Measurements from ENCODE around the gene VAC14.

The VAC14 gene

DNA sequence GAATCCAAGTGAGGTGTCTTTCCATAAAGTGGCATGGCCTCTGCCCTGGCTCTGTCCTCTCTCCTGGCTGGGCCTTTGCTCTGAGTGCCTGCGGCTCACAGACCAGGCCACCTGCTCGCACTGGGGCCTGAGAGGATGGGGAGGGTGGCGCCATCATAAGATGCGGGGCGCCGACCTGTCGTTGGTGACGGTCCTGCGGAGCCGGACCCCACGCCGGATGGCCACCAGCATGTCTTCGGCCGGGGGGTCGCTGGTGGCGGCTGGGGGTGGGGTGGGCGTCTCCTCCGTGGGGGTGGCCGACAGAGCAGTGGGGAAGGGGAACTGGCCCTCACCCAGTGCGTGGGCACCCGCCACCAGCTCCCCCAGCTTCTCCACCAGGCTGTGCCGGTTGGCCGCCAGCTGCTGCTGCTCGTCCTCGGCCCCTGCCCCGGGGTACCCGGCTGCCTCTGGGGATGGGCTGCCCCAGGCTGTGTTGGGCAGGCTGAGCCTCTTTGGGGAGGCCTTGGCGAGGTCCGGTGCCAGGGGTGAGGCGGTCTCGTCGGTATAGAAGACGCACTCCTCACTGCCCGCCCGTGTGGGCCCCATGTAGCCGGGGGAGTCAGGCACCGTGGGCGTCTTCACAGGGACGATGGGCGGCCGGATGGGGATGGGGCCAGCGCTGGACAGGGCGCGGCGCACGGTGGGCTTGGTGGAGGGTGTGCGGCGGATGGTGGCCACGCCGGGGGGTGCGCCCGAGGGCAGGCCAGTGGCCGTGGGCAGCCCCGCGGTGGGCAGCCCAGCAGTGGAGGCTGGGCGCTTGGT is 137.2 kb downstream of the VAC14 start:
- TF ChIP-seq CEBPB (IDR thresholded peaks at IDR 0.05), result no peak
- TF ChIP-seq, protein P1, sequence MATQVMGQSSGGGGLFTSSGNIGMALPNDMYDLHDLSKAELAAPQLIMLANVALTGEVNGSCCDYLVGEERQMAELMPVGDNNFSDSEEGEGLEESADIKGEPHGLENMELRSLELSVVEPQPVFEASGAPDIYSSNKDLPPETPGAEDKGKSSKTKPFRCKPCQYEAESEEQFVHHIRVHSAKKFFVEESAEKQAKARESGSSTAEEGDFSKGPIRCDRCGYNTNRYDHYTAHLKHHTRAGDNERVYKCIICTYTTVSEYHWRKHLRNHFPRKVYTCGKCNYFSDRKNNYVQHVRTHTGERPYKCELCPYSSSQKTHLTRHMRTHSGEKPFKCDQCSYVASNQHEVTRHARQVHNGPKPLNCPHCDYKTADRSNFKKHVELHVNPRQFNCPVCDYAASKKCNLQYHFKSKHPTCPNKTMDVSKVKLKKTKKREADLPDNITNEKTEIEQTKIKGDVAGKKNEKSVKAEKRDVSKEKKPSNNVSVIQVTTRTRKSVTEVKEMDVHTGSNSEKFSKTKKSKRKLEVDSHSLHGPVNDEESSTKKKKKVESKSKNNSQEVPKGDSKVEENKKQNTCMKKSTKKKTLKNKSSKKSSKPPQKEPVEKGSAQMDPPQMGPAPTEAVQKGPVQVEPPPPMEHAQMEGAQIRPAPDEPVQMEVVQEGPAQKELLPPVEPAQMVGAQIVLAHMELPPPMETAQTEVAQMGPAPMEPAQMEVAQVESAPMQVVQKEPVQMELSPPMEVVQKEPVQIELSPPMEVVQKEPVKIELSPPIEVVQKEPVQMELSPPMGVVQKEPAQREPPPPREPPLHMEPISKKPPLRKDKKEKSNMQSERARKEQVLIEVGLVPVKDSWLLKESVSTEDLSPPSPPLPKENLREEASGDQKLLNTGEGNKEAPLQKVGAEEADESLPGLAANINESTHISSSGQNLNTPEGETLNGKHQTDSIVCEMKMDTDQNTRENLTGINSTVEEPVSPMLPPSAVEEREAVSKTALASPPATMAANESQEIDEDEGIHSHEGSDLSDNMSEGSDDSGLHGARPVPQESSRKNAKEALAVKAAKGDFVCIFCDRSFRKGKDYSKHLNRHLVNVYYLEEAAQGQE (IDR thresholded peaks at IDR 0.05; ENCODE audit: low read depth), result no peak
- TF ChIP-seq NFIC (IDR thresholded peaks at IDR 0.05), result no peak
- TF ChIP-seq FOXM1 (IDR thresholded peaks at IDR 0.05; ENCODE audit: borderline replicate concordance, low read depth), result no peak
- no peak for TF ChIP-seq TCF12 (IDR thresholded peaks at IDR 0.05; ENCODE audit: low read depth)
- TF ChIP-seq USF1 (IDR thresholded peaks at IDR 0.05), result no peak
- TF ChIP-seq TEAD4 (IDR thresholded peaks at IDR 0.05), result no peak
- TF ChIP-seq MAX (IDR thresholded peaks at IDR 0.05), result no peak

DNA sequence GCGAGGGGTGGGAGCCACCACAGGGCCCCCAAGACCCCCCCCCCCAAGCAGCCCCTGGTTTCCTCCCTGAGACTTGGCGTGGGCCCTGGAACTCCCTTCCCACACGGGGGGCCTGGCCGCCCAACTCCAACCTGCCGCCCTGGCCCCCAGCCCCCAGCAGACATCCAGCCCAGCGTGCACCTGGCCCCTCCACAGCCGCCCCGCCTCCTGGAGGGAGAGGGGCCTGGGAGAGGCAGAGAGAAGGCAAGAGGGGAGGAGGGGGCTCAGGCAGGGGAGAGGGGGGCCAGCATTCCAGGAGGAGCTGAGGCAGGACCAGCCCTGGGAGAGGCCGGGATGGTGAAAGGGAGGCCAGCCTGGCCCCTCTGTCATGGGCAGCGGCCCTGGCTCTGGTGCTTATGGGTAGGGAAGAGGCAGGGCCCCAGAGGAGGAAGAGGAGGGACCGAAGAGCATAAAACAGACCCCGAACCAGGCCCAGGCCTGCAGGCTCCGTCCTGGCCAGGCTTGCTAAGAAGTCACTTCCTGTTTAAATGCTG is 137.9 kb downstream of the VAC14 start:
- TF ChIP-seq, protein P1 (IDR thresholded peaks at IDR 0.05; ENCODE audit: low read depth), result no peak
- TF ChIP-seq CEBPB (IDR thresholded peaks at IDR 0.05), result no peak
- no peak for TF ChIP-seq EP300 (IDR thresholded peaks at IDR 0.05; ENCODE audit: borderline replicate concordance)
- TF ChIP-seq TAF1 (IDR thresholded peaks at IDR 0.05; ENCODE audit: low read depth), result no peak
- TF ChIP-seq FOXM1 (IDR thresholded peaks at IDR 0.05; ENCODE audit: borderline replicate concordance, low read depth), result no peak

DNA sequence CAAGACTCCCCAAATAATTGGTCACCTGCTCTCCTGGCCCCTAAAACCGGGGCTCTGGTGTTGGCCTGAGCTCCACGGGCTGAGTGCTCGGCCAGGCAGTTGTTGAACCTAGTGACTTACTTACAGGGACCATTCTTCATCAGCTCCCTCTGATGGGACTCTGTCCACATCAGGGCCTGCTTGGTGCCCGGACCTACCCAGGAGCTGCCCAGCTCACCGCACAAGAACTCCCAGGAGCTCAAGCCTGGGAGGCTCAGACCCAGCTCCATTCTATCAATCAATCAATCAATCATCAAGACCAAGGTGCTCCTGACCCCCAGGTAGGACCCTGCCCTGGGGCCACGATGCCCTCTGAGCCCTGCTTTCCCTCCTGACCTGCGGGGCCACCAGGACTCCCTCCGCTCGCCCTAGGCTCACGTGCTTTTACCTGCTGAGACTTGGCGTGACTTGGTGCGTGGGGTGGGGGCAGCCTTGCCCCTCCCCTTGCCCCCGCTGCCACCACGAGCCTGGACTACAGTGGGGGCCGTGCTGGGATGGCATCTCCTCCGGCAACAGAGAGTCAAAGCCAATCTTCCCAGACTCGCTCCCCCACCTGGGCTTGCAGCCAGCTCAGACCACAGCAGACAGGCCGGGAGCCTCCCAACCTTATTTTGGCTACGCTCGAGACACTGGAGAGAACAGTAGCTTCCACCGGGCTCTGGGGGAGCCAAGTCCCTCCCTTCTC is 138.9 kb downstream of the VAC14 start:
- TF ChIP-seq YY1 (IDR thresholded peaks at IDR 0.05; ENCODE audit: low read depth) (no peak), EP300 (IDR thresholded peaks at IDR 0.05; ENCODE audit: borderline replicate concordance) (no peak), FOXM1 (IDR thresholded peaks at IDR 0.05; ENCODE audit: borderline replicate concordance, low read depth) (no peak), TAF1 (IDR thresholded peaks at IDR 0.05; ENCODE audit: low read depth) (no peak), CEBPB (IDR thresholded peaks at IDR 0.05) (no peak), NFIC (IDR thresholded peaks at IDR 0.05) (no peak), TCF12 (IDR thresholded peaks at IDR 0.05; ENCODE audit: low read depth) (no peak), EGR1 (IDR thresholded peaks at IDR 0.05) (no peak), RAD21 (IDR thresholded peaks at IDR 0.05; ENCODE audit: low read depth) (no peak), MAX (IDR thresholded peaks at IDR 0.05) (no peak), USF1 (IDR thresholded peaks at IDR 0.05) (no peak), TEAD4 (IDR thresholded peaks at IDR 0.05) (no peak), ZBTB7A (IDR thresholded peaks at IDR 0.05; ENCODE audit: low read depth) (no peak), CREB1 (IDR thresholded peaks at IDR 0.05; ENCODE audit: low read depth) (no peak)
- TF ChIP-seq, protein P1 (IDR thresholded peaks at IDR 0.05; ENCODE audit: low read depth), result no peak

DNA sequence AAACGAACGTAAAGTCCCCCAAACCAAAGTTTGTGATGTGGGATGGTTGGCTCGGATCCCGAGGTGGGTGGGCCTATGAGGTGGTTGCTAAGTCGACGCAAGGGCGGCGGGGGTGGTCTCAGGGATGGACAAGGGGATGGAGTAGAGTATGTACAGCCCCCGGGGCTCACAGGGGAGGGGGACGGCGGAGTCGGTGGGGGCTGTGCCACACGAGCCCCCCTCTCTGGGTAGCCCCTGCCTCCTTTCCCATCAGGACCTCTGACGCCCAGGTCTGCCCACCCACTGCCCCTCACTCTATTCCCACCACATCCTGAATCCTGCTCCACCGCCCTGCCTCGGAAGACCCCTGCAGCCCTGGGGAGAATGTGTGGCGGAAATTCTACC is 139.4 kb downstream of the VAC14 start:
- TF ChIP-seq EP300 (IDR thresholded peaks at IDR 0.05; ENCODE audit: borderline replicate concordance), result no peak
- TF ChIP-seq YY1 (IDR thresholded peaks at IDR 0.05; ENCODE audit: low read depth), result no peak
- no peak for TF ChIP-seq USF1 (IDR thresholded peaks at IDR 0.05)
- TF ChIP-seq CEBPB (IDR thresholded peaks at IDR 0.05), result no peak
- no peak for TF ChIP-seq FOXM1 (IDR thresholded peaks at IDR 0.05; ENCODE audit: borderline replicate concordance, low read depth)
- no peak for TF ChIP-seq MAX (IDR thresholded peaks at IDR 0.05)
- TF ChIP-seq, protein P1 (IDR thresholded peaks at IDR 0.05; ENCODE audit: low read depth), result no peak
- no peak for TF ChIP-seq TEAD4 (IDR thresholded peaks at IDR 0.05)
- TF ChIP-seq EGR1 (IDR thresholded peaks at IDR 0.05), result no peak
- TF ChIP-seq NFIC (IDR thresholded peaks at IDR 0.05), result no peak
- TF ChIP-seq TAF1 (IDR thresholded peaks at IDR 0.05; ENCODE audit: low read depth), result no peak
